ENCODE measurements around the gene C21orf58.

Gene C21orf58

DNA sequence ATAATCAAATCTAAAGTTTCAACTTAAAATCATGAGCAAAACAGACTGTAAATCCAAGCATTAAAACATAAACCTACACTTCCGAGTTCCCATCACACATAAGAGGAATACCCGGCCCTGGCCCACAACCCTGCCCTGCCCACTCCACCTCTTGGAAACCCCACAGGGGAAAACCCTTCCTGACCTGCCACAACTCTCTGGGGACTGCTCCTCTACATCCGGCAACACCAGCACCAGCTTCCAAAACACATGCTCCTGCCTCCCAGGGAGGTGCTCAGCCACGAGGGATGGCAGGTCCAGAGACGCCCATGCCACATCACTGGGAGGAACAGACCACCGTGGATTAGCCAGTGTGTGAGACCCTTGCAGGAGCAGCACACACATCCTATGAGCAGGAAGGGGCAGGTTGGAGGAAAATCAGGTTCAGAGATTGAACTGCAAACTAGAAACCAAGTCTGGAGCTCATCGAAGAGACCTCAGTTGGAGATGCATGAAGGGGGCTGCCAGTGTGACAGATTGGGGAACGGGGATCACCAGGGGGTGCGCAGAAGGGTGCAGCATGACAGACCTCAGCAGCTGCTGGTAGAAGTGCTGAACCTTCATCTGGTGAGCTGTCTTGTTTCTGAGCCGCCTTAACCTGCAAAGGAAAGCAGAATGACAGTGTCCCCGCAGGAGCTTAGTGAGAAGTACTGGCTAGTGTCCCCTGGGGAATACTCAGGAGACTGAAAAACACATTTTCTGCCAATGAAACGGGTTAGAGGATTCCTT lies 69.3 kb downstream of the C21orf58 start:
- no peak for DNase-seq

GRCh38 chr21:46253610-46254124 lies 70.0 kb downstream of the C21orf58 start:
- DNase-seq = peak; percentile 72

- no peak for DNase-seq
Observed at GRCh38 chr21:46252840-46253239, 70.8 kb downstream of the C21orf58 start.
